HepG2 (cell line): Measurements from ENCODE around the gene NOTO. TPM values are rescaled to one million over a fixed set of nuclear protein-coding genes. Genes with fewer than 3 reads are reported as not detected.

Experiments used
- ATF2 ChIP-seq: sonication (generic); formaldehyde crosslinking; IDR thresholded peaks from 2 replicates; pipeline ENCODE4 v1.4.0; 2020; ENCODE audit warnings: missing genetic modification reagents
- ELF3 ChIP-seq: IDR thresholded peaks from 2 replicates; pipeline ENCODE4 v1.6.1; 2016; ENCODE audit warnings: missing genetic modification reagents, missing compliant biosample characterization
- GMEB1 ChIP-seq: sonication (generic); formaldehyde crosslinking; IDR thresholded peaks from 2 replicates; pipeline ENCODE4 v1.5.1; 2020; ENCODE audit warnings: missing genetic modification reagents, mild to moderate bottlenecking, borderline replicate concordance
- JUNB ChIP-seq: sonication (generic); formaldehyde crosslinking; IDR thresholded peaks from 2 replicates; pipeline ENCODE4 v1.8.0; 2022; ENCODE audit warnings: missing genetic modification reagents, mild to moderate bottlenecking, borderline replicate concordance
- MIER3 ChIP-seq: IDR thresholded peaks from 2 replicates; pipeline ENCODE4 v1.6.1; 2016; ENCODE audit warnings: missing compliant biosample characterization, borderline replicate concordance
- MYC ChIP-seq: sonication (generic); formaldehyde crosslinking; IDR thresholded peaks from 2 replicates; pipeline ENCODE4 v1.9.0; 2021; ENCODE audit warnings: missing genetic modification reagents, borderline replicate concordance
- ONECUT2 ChIP-seq: sonication (generic); formaldehyde crosslinking; IDR thresholded peaks from 2 replicates; pipeline ENCODE4 v1.4.0; 2020; ENCODE audit warnings: missing genetic modification reagents
- SMARCC2 ChIP-seq: fragments of 450-650 bp; IDR thresholded peaks from 2 replicates; pipeline ENCODE4 v1.6.1; 2017; ENCODE audit warnings: antibody characterized with exemption, mild to moderate bottlenecking
- THRA ChIP-seq: sonication (generic); formaldehyde crosslinking; IDR thresholded peaks from 2 replicates; pipeline ENCODE4 v1.4.0; 2020; ENCODE audit warnings: missing genetic modification reagents, borderline replicate concordance
- ZBTB42 ChIP-seq: sonication (generic); formaldehyde crosslinking; IDR thresholded peaks from 2 replicates; pipeline ENCODE4 v1.5.0; 2020; ENCODE audit warnings: mild to moderate bottlenecking, missing genetic modification reagents
- ZBTB8A ChIP-seq: sonication (generic); formaldehyde crosslinking; IDR thresholded peaks from 2 replicates; pipeline ENCODE4 v1.4.0; 2020; ENCODE audit warnings: mild to moderate bottlenecking, low read depth, missing genetic modification reagents, borderline replicate concordance
- ZFP36L2 ChIP-seq: sonication (generic); formaldehyde crosslinking; IDR thresholded peaks from 2 replicates; pipeline ENCODE4 v1.4.0; 2020; ENCODE audit warnings: missing genetic modification reagents
- ZFY ChIP-seq: sonication (generic); formaldehyde crosslinking; IDR thresholded peaks from 2 replicates; pipeline ENCODE4 v1.4.0; 2020; ENCODE audit warnings: missing genetic modification reagents
- ZNF292 ChIP-seq: sonication (generic); formaldehyde crosslinking; IDR thresholded peaks from 2 replicates; pipeline ENCODE4 v1.8.1; 2022; ENCODE audit warnings: mild to moderate bottlenecking, low read depth, missing genetic modification reagents, borderline replicate concordance
- ZNF337 ChIP-seq: sonication (generic); formaldehyde crosslinking; IDR thresholded peaks from 2 replicates; pipeline ENCODE4 v1.5.1; 2020; ENCODE audit warnings: missing genetic modification reagents, low read depth, mild to moderate bottlenecking, borderline replicate concordance
- ZNF382 ChIP-seq: sonication (generic); formaldehyde crosslinking; IDR thresholded peaks from 2 replicates; pipeline ENCODE4 v1.5.0; 2020; ENCODE audit warnings: missing genetic modification reagents, mild to moderate bottlenecking, borderline replicate concordance
- ZNF7 ChIP-seq: IDR thresholded peaks from 2 replicates; pipeline ENCODE4 v1.6.1; 2016; ENCODE audit warnings: missing biosample characterization, missing genetic modification reagents
- ZNF781 ChIP-seq: sonication (generic); formaldehyde crosslinking; IDR thresholded peaks from 2 replicates; pipeline ENCODE4 v1.5.1; 2020; ENCODE audit warnings: borderline replicate concordance, mild to moderate bottlenecking, missing genetic modification reagents; ENCODE audit errors: not compliant biosample characterization
- ZNF83 ChIP-seq: sonication (generic); formaldehyde crosslinking; IDR thresholded peaks from 2 replicates; pipeline ENCODE4 v1.4.0; 2020; ENCODE audit warnings: missing genetic modification reagents, mild to moderate bottlenecking, borderline replicate concordance
- ZSCAN30 ChIP-seq: sonication (generic); formaldehyde crosslinking; IDR thresholded peaks from 2 replicates; pipeline ENCODE4 v1.5.0; 2020; ENCODE audit warnings: mild to moderate bottlenecking, missing genetic modification reagents
- polyA plus RNA-seq, 8 experiments: library from polyadenylated mRNA; depleted of rRNA in 3 of 8; stranded (reverse) in 7 of 8; unstranded in 1 of 8; fragments of >200 nt; fragmentation: Illumina TruSeq in 4 of 8; extraction: Trizol in 4 of 8; gene quantifications; 2 replicates each; pipeline versions ENCODE4 v1.2.1 to v1.2.3, GENCODE V29; 2011 to 2016; ENCODE audit warnings: low read depth in 4 of 8, missing spikeins in 1 of 8, mixed read lengths in 1 of 8; ENCODE audit not compliant: insufficient read depth in 1 of 8
- total RNA-seq, 5 experiments: library from RNA; depleted of rRNA; stranded (reverse); fragments of >200 nt; fragmentation: Illumina TruSeq; extraction: Trizol; gene quantifications; 2 replicates each; pipeline ENCODE4 v1.2.3, GENCODE V29; 2016; ENCODE audit warnings: low read depth in 1 of 5

NOTO gene
- total and polyA plus RNA-seq, 2 of the 13 experiments (the other 11 are each of a cell fraction or from before 2014, with no cell fraction given), result not detected

GRCh38 chr2:73233932-73234832 lies 31.8 kb downstream of the NOTO start, which contains the start of gene CCT7 (continued):
- TF ChIP-seq ZBTB8A (CRISPR knock-in tag), result no peak; the same call in 1 of the 2 replicates
- TF ChIP-seq ONECUT2 (CRISPR knock-in tag), result peak; percentile 46; the same call in 1 of the 2 replicates
- TF ChIP-seq MIER3 (CRISPR knock-in tag), result peak; percentile 71; the same call in 1 of the 2 replicates
- TF ChIP-seq SMARCC2, result no peak
- no peak for TF ChIP-seq ZFP36L2 (CRISPR knock-in tag)
- 0 out of 2 replicates have a peak, but pooled peaks have one; percentile 49 for TF ChIP-seq ZNF7 (CRISPR knock-in tag)
- TF ChIP-seq ZNF781, result peak; percentile 87
- TF ChIP-seq ZBTB42, result peak; percentile 63; the same call in 1 of the 2 replicates
- no peak for TF ChIP-seq ZNF382 (CRISPR knock-in tag)
- peak; percentile 83 for TF ChIP-seq THRA (CRISPR knock-in tag)
- TF ChIP-seq ZNF83 (CRISPR knock-in tag), result peak; percentile 88; the same call in 1 of the 2 replicates
- TF ChIP-seq JUNB (CRISPR knock-in tag), result peak; percentile 6; the same call in 1 of the 2 replicates
- 0 out of 2 replicates have a peak, but pooled peaks have one; percentile 64 for TF ChIP-seq ZSCAN30 (CRISPR knock-in tag)
- TF ChIP-seq ELF3 (CRISPR knock-in tag), result peak; percentile 82; the same call in 1 of the 2 replicates
- no peak for TF ChIP-seq ATF2 (CRISPR knock-in tag)
- peak; percentile 51; the same call in 1 of the 2 replicates for TF ChIP-seq ZNF337 (CRISPR knock-in tag)
- TF ChIP-seq MYC (CRISPR knock-in tag), result peak; percentile 99
- TF ChIP-seq GMEB1, result peak; percentile 77; the same call in 1 of the 2 replicates
- TF ChIP-seq ZNF292 (CRISPR knock-in tag), result no peak
- TF ChIP-seq ZFY (CRISPR knock-in tag), result peak; percentile 99
